ENCODE results near the gene SLC22A7. TPM values are rescaled to one million over a fixed set of nuclear protein-coding genes. Genes with fewer than 3 reads are reported as not detected.

SLC22A7 gene
- total and polyA plus RNA-seq, 2 donors (not counting 1 experiment from before 2014, with no cell fraction given) = not detected

- peaks cover 16 to 19% of the 10 kb centered on the region in 2 donors for H3K4me1 ChIP-seq (ENCODE audit: control insufficient read depth in 2 of 2, insufficient read depth in 2 of 2, low read length in 2 of 2)
- WGBS (ENCODE audit: insufficient coverage) = no CpG with 5 or more reads among the region's 2 CpGs
- no peak overlapping the region for H3K4me2 ChIP-seq (replicated peaks; ENCODE audit: low read depth, low read length, poor library complexity, severe bottlenecking)
- no peak overlapping the region for H3K27ac ChIP-seq (ENCODE audit: low read length in 2 of 2)
- intact Hi-C loops (cut with micrococcal nuclease) = no loop called here
- H3K9me3 ChIP-seq (ENCODE audit: control extremely low read depth in 1 of 3, control insufficient read depth in 2 of 3, insufficient read depth in 1 of 3, low read length in 2 of 3) = no peaks in the 10 kb centered on the region
- peaks cover 5% of the 10 kb centered on the region for H4K20me1 ChIP-seq (ENCODE audit: control insufficient read depth, insufficient read depth, low read length, poor library complexity, severe bottlenecking)
- ATAC-seq (ENCODE audit: low read depth) = no peak
- H3K27me3 ChIP-seq (replicated peaks in 1 of 4; ENCODE audit: control extremely low read depth in 1 of 4, control insufficient read depth in 3 of 4, insufficient read depth in 4 of 4, low read length in 3 of 4) = peaks cover 0 to 37% (median 13%) of the 10 kb centered on the region in 4 experiments
- H3K27me3 Mint-ChIP-seq = peaks cover 35% of the 10 kb centered on the region
- no peak overlapping the region for H3K4me3 Mint-ChIP-seq
- H3K4me3 ChIP-seq (ENCODE audit: control extremely low read depth in 1 of 5, extremely low read depth in 1 of 5, insufficient read depth in 1 of 5, low read depth in 2 of 5, low read length in 4 of 5) = no peak overlapping the region
- TF ChIP-seq EZH2 (IDR thresholded peaks at IDR 0.05; ENCODE audit: borderline replicate concordance, insufficient read depth, low read depth, low read length, poor library complexity, severe bottlenecking) = no peak
- no peak for TF ChIP-seq CTCF (IDR thresholded peaks at IDR 0.05)
- ChIA-PET CTCF (interaction anchor here (1.3 to 1.5 kb wide), 2 partner anchors 11 to 17 kb away, joined by 3 to 7 read pairs; no protein-coding TSS in a partner anchor), POLR2A (no interaction called here)
- peaks cover 12% of the 10 kb centered on the region for H3K4me1 Mint-ChIP-seq
- no peaks in the 10 kb centered on the region for H3K9me3 Mint-ChIP-seq (ENCODE audit: insufficient read depth)
- DNase-seq = no peak
- H3K9ac ChIP-seq (ENCODE audit: low read length) = no peak overlapping the region
- no peak overlapping the region for H2AFZ ChIP-seq (ENCODE audit: insufficient read depth, low read depth, low read length, poor library complexity, severe bottlenecking)
- H3K27ac Mint-ChIP-seq = no peak overlapping the region
- no peaks in the 10 kb centered on the region for H3K36me3 ChIP-seq (replicated peaks in 1 of 2; ENCODE audit: control extremely low read depth in 1 of 2, control insufficient read depth in 1 of 2, extremely low read depth in 1 of 2, insufficient read depth in 2 of 2, low read length in 1 of 2)
- H3K79me2 ChIP-seq (ENCODE audit: control insufficient read depth, insufficient read depth, low read length) = no peaks in the 10 kb centered on the region
Measured at GRCh38 chr6:43280234-43280633, 17.8 kb upstream of the SLC22A7 start.

DNA sequence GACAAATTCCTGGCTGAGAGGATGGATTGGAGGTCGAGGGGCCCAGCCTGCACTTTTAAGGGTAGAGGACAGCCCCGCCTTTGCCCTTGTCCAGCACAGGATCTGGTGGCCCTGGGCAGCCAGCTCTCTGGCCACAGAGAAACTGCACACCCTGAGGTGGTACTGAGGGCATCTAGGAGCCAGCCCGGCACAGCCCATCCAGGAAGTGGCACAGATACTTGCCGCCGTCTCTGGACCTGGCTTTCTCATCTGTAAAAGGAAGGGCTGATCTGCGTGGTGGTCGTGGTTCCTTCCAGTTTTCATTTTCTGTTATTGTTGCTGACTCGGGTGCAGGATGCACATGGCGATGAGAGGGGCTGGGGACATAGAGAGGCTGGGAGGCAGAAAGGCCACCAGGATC lies 16.0 kb upstream of the SLC22A7 start:
- Histone ChIP-seq H4K20me1 (ENCODE audit: control insufficient read depth, insufficient read depth, low read length, poor library complexity, severe bottlenecking) (peaks cover 1% of the 10 kb centered on the region), H3K4me1 (ENCODE audit: control insufficient read depth in 2 of 2, insufficient read depth in 2 of 2, low read length in 2 of 2) (peaks cover under 1 to 1% of the 10 kb centered on the region in 2 donors), H3K4me3 (ENCODE audit: control extremely low read depth in 1 of 5, extremely low read depth in 1 of 5, insufficient read depth in 1 of 5, low read depth in 2 of 5, low read length in 4 of 5) (no peak overlapping the region), H2AFZ (ENCODE audit: insufficient read depth, low read depth, low read length, poor library complexity, severe bottlenecking) (no peak overlapping the region), H3K27me3 (replicated peaks in 1 of 4; ENCODE audit: control extremely low read depth in 1 of 4, control insufficient read depth in 3 of 4, insufficient read depth in 4 of 4, low read length in 3 of 4) (peaks cover 0 to 36% (median 14%) of the 10 kb centered on the region in 4 experiments), H3K79me2 (ENCODE audit: control insufficient read depth, insufficient read depth, low read length) (no peaks in the 10 kb centered on the region), H3K9ac (ENCODE audit: low read length) (no peak overlapping the region), H3K27ac (ENCODE audit: low read length in 2 of 2) (no peak overlapping the region), H3K36me3 (replicated peaks in 1 of 2; ENCODE audit: control extremely low read depth in 1 of 2, control insufficient read depth in 1 of 2, extremely low read depth in 1 of 2, insufficient read depth in 2 of 2, low read length in 1 of 2) (no peaks in the 10 kb centered on the region), H3K9me3 (ENCODE audit: control extremely low read depth in 1 of 3, control insufficient read depth in 2 of 3, insufficient read depth in 1 of 3, low read length in 2 of 3) (no peaks in the 10 kb centered on the region), H3K4me2 (replicated peaks; ENCODE audit: low read depth, low read length, poor library complexity, severe bottlenecking) (no peak overlapping the region)
- ChIA-PET CTCF (interaction anchor here (1.1 kb wide), 1 partner anchor 116 kb away, joined by 3 read pairs; no protein-coding TSS in a partner anchor), POLR2A (interaction anchor here (0.5 kb wide), 1 partner anchor 41 kb away, joined by 9 read pairs; no protein-coding TSS in a partner anchor)
- peaks cover 41% of the 10 kb centered on the region for H3K27me3 Mint-ChIP-seq
- H3K4me3 Mint-ChIP-seq = no peak overlapping the region
- intact Hi-C loops (cut with micrococcal nuclease) = no loop called here
- H3K27ac Mint-ChIP-seq = no peak overlapping the region
- peaks cover 7% of the 10 kb centered on the region for H3K4me1 Mint-ChIP-seq
- no peak for TF ChIP-seq CTCF (IDR thresholded peaks at IDR 0.05)
- TF ChIP-seq EZH2 (IDR thresholded peaks at IDR 0.05; ENCODE audit: borderline replicate concordance, insufficient read depth, low read depth, low read length, poor library complexity, severe bottlenecking) = no peak
- no peaks in the 10 kb centered on the region for H3K9me3 Mint-ChIP-seq (ENCODE audit: insufficient read depth)
- ATAC-seq (ENCODE audit: low read depth) (no peak), DNase-seq (no peak)
- 54% methylated on average over 9 of the region's 9 CpGs for WGBS (ENCODE audit: insufficient coverage)

All from B cell (primary cell).